GM12874 (cell line): ENCODE data around the gene SPTLC2.

Source experiments
- TF ChIP-seq, protein P1 (sequence below): IDR thresholded peaks from 2 replicates; pipeline ENCODE4 v1.5.1; 2011; ENCODE audit warnings: low read depth, mild to moderate bottlenecking, control low read depth, low read length, moderate library complexity; ENCODE audit not compliant: insufficient read depth

The SPTLC2 gene

DNA sequence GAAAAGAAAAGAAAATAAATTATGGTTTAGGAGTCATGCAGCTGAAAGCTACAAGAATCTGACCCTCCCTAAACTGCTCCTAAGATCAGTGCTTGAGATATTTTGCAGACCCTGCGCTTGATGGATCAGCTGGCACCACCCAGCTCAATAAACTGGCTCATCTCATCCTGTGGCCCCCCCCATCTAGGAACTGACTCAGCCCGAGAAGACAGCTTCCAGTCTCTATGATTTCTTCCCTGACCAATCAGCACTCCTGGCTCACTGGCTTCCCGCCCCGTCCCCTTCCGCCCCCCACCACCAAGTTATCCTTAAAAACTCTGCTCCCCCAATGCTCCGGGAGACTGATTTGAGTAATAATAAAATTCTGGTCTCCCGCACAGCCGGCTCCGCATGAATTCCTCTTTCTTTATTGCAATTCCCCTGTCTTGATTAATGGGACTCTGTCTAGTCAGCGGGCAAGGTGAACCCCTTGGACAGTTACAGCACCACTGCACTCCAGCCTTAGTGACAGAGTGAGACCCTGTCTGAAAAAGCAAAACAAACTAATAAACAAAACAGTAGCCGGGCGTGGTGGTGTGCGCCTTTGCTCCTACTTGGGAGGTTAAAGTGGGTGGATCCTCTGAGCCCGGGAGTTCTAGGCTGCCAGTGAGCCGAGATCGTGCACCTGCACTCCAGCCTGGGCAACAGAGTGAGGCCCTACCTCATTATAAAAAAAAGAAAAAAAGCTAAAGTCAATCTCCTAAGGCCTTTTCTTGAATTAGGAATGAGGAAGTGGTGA, 24.5 kb upstream of the SPTLC2 start:
- TF ChIP-seq, protein P1, sequence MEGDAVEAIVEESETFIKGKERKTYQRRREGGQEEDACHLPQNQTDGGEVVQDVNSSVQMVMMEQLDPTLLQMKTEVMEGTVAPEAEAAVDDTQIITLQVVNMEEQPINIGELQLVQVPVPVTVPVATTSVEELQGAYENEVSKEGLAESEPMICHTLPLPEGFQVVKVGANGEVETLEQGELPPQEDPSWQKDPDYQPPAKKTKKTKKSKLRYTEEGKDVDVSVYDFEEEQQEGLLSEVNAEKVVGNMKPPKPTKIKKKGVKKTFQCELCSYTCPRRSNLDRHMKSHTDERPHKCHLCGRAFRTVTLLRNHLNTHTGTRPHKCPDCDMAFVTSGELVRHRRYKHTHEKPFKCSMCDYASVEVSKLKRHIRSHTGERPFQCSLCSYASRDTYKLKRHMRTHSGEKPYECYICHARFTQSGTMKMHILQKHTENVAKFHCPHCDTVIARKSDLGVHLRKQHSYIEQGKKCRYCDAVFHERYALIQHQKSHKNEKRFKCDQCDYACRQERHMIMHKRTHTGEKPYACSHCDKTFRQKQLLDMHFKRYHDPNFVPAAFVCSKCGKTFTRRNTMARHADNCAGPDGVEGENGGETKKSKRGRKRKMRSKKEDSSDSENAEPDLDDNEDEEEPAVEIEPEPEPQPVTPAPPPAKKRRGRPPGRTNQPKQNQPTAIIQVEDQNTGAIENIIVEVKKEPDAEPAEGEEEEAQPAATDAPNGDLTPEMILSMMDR: no peak

DNA sequence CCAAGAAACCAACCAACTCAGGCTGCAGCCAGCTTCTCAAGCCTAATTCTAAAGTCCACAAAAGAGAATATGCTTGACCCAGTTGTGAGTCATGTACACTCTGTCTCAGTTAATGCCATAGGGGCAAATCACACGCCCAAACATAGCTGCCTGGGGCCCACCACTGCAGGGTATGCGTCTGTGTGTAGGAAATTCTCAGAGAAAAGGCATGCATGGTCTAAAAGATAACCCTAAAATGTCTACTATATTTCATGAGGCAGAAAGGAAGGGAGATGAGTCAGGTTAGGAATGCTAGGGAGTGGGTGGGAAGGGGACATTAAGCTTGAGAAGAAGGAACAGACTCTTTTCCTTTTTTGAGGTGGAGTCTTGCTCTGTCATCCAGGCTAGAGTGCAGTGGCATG, 22.3 kb upstream of the SPTLC2 start:
- TF ChIP-seq, protein P1: no peak

- TF ChIP-seq, protein P1: no peak
Measured at GRCh38 chr14:77630111-77630510, 13.7 kb upstream of the SPTLC2 start.

DNA sequence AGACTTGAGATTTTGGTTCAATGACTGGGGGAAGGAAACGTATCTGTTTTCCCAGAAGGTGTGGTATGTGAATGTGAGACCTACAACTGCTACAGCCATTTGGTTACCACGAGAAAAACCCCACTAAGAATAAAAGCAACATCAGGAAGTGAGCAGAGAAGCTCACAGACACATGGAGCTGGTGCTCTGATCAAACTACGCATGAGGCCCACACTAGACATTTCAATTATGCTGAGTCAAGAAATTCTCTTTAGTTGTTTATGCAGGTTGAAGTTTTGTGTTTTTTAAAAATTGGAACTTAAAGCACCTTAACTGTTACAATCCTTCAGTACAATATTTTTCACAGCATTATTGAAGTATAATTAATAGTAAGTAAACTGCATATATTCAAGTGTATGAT, 8.9 kb upstream of the SPTLC2 start:
- TF ChIP-seq, protein P1: no peak

DNA sequence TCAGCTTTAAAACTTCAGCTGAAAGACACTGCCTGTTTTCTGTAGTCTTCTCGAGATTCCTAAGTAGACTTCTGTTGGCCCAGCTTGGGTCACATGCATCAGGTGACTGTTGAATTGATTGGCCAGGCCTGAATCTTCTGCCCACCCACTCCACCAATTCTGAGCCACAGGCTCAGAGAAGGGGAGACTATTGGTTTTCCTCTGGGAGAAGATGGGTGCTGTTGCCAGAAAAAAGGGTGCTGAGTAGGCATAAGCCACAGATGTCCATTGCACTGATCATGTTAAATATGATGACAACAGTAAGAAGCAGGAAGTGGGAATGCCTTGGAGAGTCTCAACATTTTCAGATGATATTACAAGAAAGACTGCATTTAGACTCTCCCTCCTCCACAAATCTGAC, 6.8 kb upstream of the SPTLC2 start:
- TF ChIP-seq, protein P1: no peak

DNA sequence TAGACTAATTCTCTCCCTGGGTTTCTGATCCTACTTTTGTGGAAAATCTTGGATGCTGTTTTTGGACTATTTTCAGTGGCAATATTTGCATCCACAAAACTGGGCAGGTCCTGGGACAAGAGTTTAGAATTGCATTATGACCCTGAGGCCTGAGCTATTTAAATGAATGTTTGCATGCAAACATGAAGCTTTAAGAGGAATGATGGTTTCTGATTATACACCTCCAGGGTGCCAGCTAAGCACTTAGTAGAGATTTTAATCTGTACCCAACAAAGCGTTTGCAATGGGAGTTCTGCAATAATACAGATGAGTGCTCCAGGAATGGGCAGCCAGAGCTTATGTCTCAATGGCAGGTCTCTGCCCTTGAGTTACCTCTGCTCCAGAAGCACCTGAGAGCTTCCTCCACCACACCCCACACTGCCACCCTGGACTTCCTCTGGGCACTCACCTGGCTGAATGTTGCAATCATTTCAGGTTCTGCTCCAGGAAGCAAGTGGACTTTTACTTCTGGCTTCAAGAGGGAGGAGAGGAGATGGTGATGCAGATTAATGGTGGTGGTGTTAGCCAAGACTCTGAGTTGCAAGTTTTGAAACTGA, 6.0 kb upstream of the SPTLC2 start:
- TF ChIP-seq, protein P1: no peak

- TF ChIP-seq, protein P1: no peak
Measured at GRCh38 chr14:77620222-77620870, 3.9 kb upstream of the SPTLC2 start.
